Peyer's patch (tissue), 4 donors: Measurements from ENCODE around the gene ARHGAP35.

Source experiments
- CTCF ChIP-seq, 6 experiments: fragments of 450-650 bp in 4 of 6; fragments of 200-600 bp in 2 of 6; sonication (generic) in 1 of 6; IDR thresholded peaks; one replicate each; pipeline ENCODE4 v1.5.1; 2017 to 2019; ENCODE audit warnings: antibody characterized with exemption in 6 of 6, mild to moderate bottlenecking in 3 of 6, moderate library complexity in 1 of 6
- POLR2A ChIP-seq, 2 donors: fragments of 450-650 bp; IDR thresholded peaks; one replicate each; pipeline ENCODE4 v1.5.1; 2017; ENCODE audit warnings: antibody characterized with exemption in 2 of 2, mild to moderate bottlenecking in 2 of 2, moderate library complexity in 2 of 2

- TF ChIP-seq POLR2A (IDR thresholded peaks at IDR 0.05) (peak in 1 of 2 donors; percentile 9), CTCF (IDR thresholded peaks at IDR 0.05) (peak; percentile 65 to 94 (median 86))
Measured at GRCh38 chr19:46840498-46840942, 20.3 kb upstream of the ARHGAP35 start.
